Activated CD4-positive, alpha-beta T cell treated with anti-CD3 and anti-CD28 coated beads for 1 hour (primary cell): ENCODE measurements around the gene SRD5A1.

ENCODE experiments used
- DNase-seq: peaks from one replicate; pipeline ENCODE4 v3.0.0-alpha.2; 2020

SRD5A1 gene

DNA sequence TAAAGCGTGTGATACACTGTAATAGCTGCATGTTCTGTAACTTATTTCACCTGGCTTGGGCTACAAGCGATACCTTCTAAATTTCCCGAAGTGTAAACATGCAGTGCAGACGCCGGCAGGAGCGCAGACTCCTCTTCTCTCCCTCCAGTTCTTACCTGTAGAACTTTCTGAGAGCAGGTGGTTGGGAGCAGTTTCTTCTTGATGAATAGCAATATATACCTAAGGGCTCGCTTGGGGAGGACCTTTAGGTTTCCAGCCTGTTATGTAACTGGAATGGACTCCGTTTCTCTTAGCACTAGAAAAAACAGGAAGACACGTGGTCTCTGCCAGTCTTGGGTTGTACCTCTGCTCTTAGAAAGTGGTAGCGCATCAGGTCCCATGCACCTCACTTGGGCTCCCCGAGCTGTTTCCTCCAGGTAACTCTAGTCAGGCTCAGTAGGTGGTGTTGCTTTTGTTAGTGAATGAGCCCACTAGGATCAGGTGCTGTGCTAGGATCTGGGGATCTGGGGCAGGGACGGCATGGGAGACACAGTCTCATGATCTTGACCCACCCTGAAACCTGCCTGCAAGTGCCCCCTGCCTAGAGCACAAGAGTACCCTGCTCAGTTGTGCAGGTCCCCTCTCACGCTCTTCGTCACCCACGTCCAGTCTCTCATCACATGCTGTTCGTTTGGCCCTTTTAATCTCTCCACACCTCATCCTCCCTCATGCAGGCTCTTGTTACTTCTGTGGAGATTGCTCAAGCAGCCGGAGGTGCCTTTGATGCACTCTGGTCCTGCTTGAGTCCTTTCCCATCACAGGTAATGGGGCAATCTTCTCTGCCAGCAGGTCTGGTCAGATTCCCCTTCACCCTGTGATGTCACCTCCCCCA lies 82.8 kb downstream of the SRD5A1 start:
- peak; percentile 19 for DNase-seq

DNA sequence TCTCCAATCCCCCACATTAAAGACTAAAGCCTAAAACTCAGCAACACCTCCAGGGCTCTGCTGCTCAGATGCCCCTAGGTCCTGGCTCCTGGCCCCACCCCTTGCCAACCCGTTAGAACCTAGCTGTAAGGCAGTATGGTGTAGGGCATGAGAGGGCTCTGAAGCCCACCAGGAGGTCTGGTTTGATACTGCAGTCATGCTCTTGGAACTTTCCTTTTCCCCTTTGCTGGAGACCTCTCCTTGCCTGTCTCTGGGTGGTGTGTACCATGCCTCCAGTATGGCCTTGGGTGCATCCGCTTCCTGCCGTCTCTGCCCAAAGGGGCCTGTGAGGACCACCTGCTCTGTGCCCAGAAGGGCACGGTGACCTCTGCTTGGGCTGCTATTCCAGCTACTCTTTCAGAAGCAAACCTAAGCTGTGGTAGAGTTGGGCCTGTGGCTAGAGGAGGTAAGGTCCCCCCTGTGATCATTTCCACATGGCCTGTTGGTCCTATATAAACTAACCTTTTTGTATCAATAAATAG lies 83.4 kb downstream of the SRD5A1 start:
- DNase-seq: no peak

DNA sequence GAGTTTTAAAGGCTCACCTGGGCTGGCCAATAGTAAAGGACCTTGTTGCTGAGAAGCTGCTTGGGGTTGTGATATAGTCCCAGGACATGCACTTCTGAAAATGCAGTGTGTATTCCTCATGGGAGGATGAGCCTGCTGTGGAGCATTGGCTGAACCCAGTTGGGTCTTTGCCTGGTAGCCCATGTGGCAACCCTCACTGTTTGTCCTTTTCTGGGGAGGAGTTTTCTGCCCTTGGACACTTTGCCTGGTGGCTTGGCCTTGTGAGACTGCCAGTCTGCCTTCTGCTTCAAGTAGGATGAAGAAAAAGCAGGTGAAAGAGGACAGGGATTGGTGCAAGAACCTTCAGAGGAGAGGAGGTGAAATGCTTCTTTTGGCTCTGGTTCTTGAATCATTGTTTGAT lies 84.0 kb downstream of the SRD5A1 start:
- DNase-seq: no peak

DNA sequence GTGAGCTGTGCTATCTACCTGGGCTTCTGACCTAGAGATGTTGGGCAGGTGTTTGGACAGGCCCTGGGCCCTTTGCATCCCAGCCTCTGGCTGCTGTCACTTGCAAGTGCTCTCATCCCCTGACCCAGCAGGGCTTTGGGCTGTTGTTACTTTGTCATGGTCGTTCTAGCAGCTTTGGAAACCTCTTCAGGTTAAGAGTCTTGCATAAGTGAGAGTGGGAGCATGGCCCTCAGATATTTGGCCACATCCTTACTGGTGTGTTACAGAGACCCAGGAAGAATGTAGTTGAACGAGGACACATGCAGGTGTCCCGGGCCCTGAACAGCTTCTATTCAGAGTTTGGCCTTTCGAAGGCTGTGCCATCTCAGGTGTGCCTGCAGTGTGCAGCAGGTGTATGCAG lies 84.4 kb downstream of the SRD5A1 start:
- DNase-seq: no peak

DNA sequence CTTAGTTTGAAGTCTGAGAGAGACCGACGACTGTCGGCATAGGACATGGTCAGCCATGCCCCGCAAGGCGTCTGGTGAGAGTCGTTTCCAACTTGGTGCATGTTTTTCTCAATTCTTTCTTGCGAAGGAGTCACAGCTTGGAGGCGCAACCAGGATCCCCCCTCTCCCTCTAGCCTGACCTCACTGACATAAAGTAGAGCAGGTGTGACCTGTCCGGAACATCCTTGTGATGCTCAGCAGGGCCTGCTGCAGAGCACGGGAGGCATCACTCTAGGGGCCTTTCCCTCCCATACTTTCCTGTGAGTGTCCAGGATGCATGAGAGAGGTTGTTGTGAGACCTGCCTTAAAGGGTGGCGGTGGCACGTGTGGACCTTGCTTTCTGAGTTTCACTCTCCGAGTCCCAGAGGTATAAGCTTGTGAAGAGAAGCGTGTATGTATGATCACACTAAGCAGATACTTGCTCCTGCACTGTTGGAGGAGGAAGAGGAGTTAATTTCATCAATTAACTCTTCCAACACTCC lies 85.0 kb downstream of the SRD5A1 start:
- no peak for DNase-seq

DNA sequence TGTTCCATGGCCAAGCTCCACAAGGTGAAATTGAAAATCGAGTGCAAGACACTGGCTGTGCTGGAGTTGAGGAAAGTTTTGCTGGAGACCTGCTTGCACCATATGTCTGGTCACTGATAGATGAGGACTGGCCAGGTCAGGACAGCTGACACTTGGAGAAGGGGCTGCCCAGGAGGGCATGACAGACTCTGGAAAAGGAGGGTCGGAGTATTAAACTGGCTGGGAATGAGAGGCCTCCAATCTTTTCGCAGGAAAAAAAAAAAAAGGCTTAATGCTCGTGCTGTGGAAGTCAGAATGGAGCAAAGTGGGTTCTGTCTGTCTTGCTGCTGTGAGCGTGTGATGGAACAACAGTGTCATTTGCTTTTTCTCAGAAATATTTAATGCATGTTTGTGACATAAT lies 85.5 kb downstream of the SRD5A1 start:
- DNase-seq: no peak

DNA sequence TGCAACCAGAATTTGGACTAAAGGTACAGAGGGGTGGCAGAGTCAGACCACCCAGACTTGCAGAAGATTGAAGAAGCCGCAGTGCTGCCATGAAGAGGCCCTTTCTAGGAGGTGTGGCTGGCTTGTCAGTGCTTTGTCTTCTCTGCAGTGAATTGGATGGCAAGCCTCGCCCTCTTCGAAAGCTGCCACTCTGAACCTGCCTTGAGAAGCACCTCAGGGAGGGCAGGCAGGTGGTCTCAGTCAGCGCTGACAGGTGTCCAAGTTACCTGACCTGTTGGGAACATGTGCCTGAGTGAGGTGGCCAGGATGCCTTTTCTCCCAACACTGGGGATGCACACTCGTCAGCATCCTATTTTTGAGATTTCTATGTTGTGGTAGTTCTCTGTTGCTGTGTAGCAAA lies 86.2 kb downstream of the SRD5A1 start:
- DNase-seq: no peak

DNA sequence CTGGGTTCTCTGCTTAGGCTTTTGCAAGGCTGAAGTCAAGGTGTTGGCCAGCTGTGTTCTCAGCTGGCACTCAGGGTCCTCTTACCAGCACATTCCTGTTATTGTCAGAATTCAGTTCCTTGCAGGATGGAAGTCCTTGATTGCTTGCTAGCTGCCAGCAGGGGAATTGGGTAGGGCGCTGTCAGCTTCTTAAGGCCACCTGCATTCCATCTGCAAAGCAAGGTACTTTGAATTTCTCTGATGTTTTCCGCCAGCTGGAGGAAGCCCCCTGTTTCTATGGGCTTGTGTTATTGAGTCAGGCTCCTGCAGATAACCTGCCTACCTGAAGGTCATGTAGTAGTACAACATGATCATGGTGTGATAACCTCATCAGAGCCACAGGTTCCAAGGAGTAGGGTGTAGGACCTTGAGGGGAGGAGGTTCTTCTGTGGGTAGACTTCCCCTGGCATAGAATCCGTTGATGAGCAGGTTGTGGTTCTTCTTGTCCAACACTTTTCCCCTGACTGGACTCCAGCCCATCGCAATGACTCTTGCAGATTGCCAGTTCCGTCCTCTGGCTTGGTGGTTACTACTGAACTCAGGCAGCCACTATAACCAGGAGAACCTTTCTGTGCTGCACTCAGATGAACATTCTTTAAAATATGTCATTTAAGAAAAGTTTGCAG lies 86.8 kb downstream of the SRD5A1 start:
- no peak for DNase-seq

DNA sequence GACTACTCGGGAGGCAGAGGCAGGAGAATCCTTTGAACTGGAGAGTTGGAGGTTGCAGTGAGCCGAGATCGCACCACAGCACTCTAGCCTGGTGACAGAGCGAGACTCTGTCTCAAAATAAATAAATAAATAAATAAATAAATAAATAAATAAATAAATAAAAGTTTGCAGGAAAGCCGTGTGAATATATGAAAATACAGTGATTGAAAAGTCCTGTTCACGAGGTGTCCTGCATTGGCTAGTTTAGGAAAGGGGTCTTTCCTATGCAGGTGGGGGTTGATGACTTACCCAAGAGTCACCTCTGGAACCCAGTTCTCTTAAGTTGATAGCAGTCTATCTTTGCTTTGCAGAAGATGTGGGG lies 87.3 kb downstream of the SRD5A1 start:
- no peak for DNase-seq

DNA sequence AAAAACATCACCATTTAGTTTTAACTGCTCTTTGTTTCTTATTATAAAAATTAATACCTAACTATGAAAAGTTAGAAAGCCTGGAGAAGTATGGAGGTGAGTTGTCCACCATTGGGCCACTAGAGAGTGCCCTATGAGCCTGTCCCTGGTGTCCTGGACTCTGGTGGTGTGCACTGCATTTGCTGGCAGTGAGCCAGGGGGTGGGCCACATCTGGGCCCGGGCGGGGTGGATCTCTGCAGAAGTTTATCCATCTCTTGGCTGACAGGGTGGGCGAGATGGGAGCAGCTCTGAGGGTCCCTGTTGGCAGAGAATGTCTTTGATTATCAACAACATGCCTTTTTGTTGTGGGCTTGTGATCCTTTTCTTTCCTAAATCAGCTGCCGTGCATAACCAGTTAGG lies 88.2 kb downstream of the SRD5A1 start:
- no peak for DNase-seq

DNA sequence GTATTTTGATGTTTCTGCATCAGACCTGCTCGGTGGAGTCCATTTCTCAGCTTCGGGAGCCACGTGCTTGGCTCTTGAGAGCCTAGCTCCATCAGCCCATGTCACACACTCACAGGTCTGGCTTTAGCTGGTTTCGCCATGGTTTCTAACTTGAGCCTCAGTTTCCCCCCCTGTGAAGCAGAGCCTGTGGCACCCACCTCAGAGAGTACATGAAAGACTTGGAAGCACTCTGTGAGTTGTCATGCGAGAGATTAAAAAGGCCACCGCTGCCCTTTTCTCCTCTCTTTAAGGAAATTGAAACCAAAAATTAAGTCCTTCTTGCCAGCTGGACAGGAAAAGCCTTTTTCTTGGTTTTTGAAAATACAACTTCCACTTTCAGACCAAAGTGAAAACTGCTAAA lies 88.8 kb downstream of the SRD5A1 start:
- DNase-seq: no peak

DNA sequence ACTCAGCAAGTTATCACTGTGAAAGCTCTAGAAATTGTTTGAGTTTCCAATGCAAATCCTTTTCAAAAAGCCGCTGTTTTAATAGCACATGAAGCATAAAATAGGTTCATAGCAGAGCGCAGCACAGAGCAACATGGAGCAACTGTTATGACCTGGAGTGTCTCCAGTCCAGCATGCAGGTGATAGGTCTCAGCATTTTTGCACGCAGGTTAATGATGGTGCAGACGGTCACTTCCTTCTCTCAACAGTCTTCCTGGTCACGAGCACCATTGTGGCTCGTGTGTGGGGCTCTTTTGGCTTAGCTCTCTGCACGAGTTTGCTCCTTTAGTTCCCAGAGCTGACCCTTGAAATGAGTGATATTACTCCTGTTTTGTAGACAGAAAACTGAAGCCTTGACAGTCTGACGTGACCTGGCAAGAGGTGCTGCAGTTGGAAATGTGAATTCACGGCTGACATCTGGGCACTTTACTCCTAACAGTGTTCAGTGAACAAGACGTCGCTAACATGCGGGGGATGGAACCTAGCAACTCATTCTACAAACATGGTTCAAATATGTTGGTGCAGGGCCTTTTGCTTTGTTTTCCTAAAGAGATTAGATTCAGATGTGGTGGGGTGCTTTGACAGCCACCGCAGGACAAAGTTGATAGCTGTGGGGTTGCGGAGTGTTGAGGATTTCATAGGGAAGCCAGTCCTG lies 90.0 kb downstream of the SRD5A1 start:
- no peak for DNase-seq

DNA sequence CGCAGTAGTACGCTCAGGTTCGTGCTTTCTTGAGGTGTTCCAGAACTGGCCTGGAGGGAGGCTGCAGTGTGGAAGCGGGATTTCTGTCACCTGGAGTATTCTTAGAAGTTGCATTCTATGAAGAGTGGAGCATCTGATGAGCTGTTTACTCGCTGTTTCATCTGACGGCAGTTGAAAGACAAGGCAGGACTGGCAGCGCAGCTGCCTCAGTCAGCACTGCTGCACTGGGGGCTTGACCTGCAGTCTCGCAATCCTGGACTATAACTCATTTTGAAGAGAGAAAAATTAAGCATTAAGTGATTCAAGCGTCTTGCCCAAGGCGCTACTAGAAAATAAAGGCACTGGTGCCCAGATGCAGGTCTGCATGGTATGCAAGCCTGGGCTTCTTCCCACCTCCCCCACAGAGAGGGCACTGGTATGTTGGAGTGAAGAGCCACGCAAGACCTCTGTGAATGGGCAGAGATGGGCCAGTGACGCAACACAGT lies 90.6 kb downstream of the SRD5A1 start:
- no peak for DNase-seq
